HepG2 (cell line): ENCODE measurements around the gene SEMA4F. TPM values are rescaled to one million over a fixed set of nuclear protein-coding genes. Genes with fewer than 3 reads are reported as not detected.

Source experiments
- DR1 ChIP-seq: sonication (generic); formaldehyde crosslinking; IDR thresholded peaks from 2 replicates; pipeline ENCODE4 v1.8.0; 2021; ENCODE audit warnings: mild to moderate bottlenecking, missing genetic modification reagents, inconsistent platforms
- EED ChIP-seq: sonication (generic); formaldehyde crosslinking; IDR thresholded peaks from 2 replicates; pipeline ENCODE4 v1.5.0; 2020; ENCODE audit warnings: mild to moderate bottlenecking, missing genetic modification reagents
- ELF3 ChIP-seq: IDR thresholded peaks from 2 replicates; pipeline ENCODE4 v1.6.1; 2016; ENCODE audit warnings: missing genetic modification reagents, missing compliant biosample characterization
- HNRNPLL ChIP-seq: fragments of 200-400 bp; formaldehyde crosslinking; IDR thresholded peaks from 2 replicates; pipeline ENCODE4 v1.6.1; 2017; ENCODE audit warnings: mild to moderate bottlenecking, low read depth, low read length; ENCODE audit not compliant: poor library complexity, severe bottlenecking
- KDM5A ChIP-seq: fragments of 200-600 bp; sonication (generic); IDR thresholded peaks from 2 replicates; pipeline ENCODE4 v1.7.0; 2018; ENCODE audit warnings: antibody characterized with exemption, mild to moderate bottlenecking, low read length, borderline replicate concordance
- MBNL3 ChIP-seq: fragments of 250-450 bp; sonication (Bioruptor Pico); conservative IDR thresholded peaks from 2 replicates; pipeline ENCODE4 v1.8.0; 2022; ENCODE audit warnings: mild to moderate bottlenecking, inconsistent platforms
- NFE2L1 ChIP-seq: sonication (generic); formaldehyde crosslinking; IDR thresholded peaks from 2 replicates; pipeline ENCODE4 v1.4.0; 2020; ENCODE audit warnings: missing genetic modification reagents, mild to moderate bottlenecking, borderline replicate concordance
- NFYB ChIP-seq: sonication (generic); formaldehyde crosslinking; IDR thresholded peaks from 2 replicates; pipeline ENCODE4 v1.4.0; 2020; ENCODE audit warnings: missing genetic modification reagents
- TMF1 ChIP-seq: sonication (generic); formaldehyde crosslinking; IDR thresholded peaks from 2 replicates; pipeline ENCODE4 v1.8.1; 2022; ENCODE audit warnings: low read depth, missing genetic modification reagents
- ZBED4 ChIP-seq: sonication (generic); formaldehyde crosslinking; IDR thresholded peaks from 2 replicates; pipeline ENCODE4 v1.4.0; 2020; ENCODE audit warnings: missing genetic modification reagents, borderline replicate concordance
- ZBTB38 ChIP-seq: sonication (generic); formaldehyde crosslinking; IDR thresholded peaks from 2 replicates; pipeline ENCODE4 v1.5.1; 2020; ENCODE audit warnings: mild to moderate bottlenecking, missing genetic modification reagents
- ZMYM4 ChIP-seq: sonication (generic); formaldehyde crosslinking; IDR thresholded peaks from 2 replicates; pipeline ENCODE4 v1.8.1; 2023; ENCODE audit warnings: mild to moderate bottlenecking, missing genetic modification reagents
- ZNF639 ChIP-seq: conservative IDR thresholded peaks from 2 replicates; pipeline ENCODE4 v1.6.1; 2018; ENCODE audit warnings: missing genetic modification reagents
- polyA plus RNA-seq, 8 experiments: library from polyadenylated mRNA; depleted of rRNA in 3 of 8; stranded (reverse) in 7 of 8; unstranded in 1 of 8; fragments of >200 nt; fragmentation: Illumina TruSeq in 4 of 8; extraction: Trizol in 4 of 8; gene quantifications; 2 replicates each; pipeline versions ENCODE4 v1.2.1 to v1.2.3, GENCODE V29; 2011 to 2016; ENCODE audit warnings: low read depth in 4 of 8, missing spikeins in 1 of 8, mixed read lengths in 1 of 8; ENCODE audit not compliant: insufficient read depth in 1 of 8
- total RNA-seq, 5 experiments: library from RNA; depleted of rRNA; stranded (reverse); fragments of >200 nt; fragmentation: Illumina TruSeq; extraction: Trizol; gene quantifications; 2 replicates each; pipeline ENCODE4 v1.2.3, GENCODE V29; 2016; ENCODE audit warnings: low read depth in 1 of 5
- TF ChIP-seq, protein P1 (sequence below): sonication (generic); formaldehyde crosslinking; IDR thresholded peaks from 2 replicates; pipeline ENCODE4 v1.5.1; 2020; ENCODE audit warnings: missing genetic modification reagents, mild to moderate bottlenecking, borderline replicate concordance
- TF ChIP-seq, protein P2 (sequence below): sonication (generic); formaldehyde crosslinking; IDR thresholded peaks from 2 replicates; pipeline ENCODE4 v1.4.0; 2020; ENCODE audit warnings: missing genetic modification reagents, low read depth, mild to moderate bottlenecking, borderline replicate concordance
- TF ChIP-seq, protein P3 (sequence below): sonication (generic); formaldehyde crosslinking; IDR thresholded peaks from 2 replicates; pipeline ENCODE4; 2020; ENCODE audit warnings: missing genetic modification reagents, mild to moderate bottlenecking, borderline replicate concordance

The SEMA4F gene
- total and polyA plus RNA-seq, 2 of the 13 experiments (the other 11 are each of a cell fraction or from before 2014, with no cell fraction given): 7.1 to 10.3 TPM

GRCh38 chr2:74715081-74715791 is 61.2 kb downstream of the SEMA4F start (continued):
- TF ChIP-seq TMF1 (CRISPR knock-in tag) (peak; percentile 52; the same call in 1 of the 2 replicates), ZBED4 (no peak; the same call in none of the 2 replicates), ZMYM4 (peak; percentile 83), ZNF639 (CRISPR knock-in tag) (no peak; the same call in 1 of the 2 replicates), DR1 (CRISPR knock-in tag) (no peak; the same call in 1 of the 2 replicates), NFE2L1 (CRISPR knock-in tag) (no peak), ELF3 (CRISPR knock-in tag) (no peak; the same call in 1 of the 2 replicates), EED (peak; percentile 74; the same call in 1 of the 2 replicates), NFYB (0 out of 2 replicates have a peak, but pooled peaks have one; percentile 30), KDM5A (no peak; the same call in 1 of the 2 replicates), HNRNPLL (peak; percentile 98), MBNL3 (CRISPR knock-in tag) (no peak), ZBTB38 (CRISPR knock-in tag) (peak; percentile 44; the same call in 1 of the 2 replicates)
- TF ChIP-seq, protein P1, sequence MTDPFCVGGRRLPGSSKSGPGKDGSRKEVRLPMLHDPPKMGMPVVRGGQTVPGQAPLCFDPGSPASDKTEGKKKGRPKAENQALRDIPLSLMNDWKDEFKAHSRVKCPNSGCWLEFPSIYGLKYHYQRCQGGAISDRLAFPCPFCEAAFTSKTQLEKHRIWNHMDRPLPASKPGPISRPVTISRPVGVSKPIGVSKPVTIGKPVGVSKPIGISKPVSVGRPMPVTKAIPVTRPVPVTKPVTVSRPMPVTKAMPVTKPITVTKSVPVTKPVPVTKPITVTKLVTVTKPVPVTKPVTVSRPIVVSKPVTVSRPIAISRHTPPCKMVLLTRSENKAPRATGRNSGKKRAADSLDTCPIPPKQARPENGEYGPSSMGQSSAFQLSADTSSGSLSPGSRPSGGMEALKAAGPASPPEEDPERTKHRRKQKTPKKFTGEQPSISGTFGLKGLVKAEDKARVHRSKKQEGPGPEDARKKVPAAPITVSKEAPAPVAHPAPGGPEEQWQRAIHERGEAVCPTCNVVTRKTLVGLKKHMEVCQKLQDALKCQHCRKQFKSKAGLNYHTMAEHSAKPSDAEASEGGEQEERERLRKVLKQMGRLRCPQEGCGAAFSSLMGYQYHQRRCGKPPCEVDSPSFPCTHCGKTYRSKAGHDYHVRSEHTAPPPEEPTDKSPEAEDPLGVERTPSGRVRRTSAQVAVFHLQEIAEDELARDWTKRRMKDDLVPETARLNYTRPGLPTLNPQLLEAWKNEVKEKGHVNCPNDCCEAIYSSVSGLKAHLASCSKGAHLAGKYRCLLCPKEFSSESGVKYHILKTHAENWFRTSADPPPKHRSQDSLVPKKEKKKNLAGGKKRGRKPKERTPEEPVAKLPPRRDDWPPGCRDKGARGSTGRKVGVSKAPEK (CRISPR knock-in tag): no peak
- TF ChIP-seq, protein P2, sequence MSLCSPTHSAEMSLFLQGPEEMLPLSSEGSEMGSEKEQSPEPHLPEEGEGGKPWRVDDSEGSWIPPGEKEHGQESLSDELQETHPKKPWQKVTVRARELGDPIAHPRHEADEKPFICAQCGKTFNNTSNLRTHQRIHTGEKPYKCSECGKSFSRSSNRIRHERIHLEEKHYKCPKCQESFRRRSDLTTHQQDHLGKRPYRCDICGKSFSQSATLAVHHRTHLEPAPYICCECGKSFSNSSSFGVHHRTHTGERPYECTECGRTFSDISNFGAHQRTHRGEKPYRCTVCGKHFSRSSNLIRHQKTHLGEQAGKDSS (CRISPR knock-in tag): peak; percentile 83; the same call in 1 of the 2 replicates
- TF ChIP-seq, protein P3, sequence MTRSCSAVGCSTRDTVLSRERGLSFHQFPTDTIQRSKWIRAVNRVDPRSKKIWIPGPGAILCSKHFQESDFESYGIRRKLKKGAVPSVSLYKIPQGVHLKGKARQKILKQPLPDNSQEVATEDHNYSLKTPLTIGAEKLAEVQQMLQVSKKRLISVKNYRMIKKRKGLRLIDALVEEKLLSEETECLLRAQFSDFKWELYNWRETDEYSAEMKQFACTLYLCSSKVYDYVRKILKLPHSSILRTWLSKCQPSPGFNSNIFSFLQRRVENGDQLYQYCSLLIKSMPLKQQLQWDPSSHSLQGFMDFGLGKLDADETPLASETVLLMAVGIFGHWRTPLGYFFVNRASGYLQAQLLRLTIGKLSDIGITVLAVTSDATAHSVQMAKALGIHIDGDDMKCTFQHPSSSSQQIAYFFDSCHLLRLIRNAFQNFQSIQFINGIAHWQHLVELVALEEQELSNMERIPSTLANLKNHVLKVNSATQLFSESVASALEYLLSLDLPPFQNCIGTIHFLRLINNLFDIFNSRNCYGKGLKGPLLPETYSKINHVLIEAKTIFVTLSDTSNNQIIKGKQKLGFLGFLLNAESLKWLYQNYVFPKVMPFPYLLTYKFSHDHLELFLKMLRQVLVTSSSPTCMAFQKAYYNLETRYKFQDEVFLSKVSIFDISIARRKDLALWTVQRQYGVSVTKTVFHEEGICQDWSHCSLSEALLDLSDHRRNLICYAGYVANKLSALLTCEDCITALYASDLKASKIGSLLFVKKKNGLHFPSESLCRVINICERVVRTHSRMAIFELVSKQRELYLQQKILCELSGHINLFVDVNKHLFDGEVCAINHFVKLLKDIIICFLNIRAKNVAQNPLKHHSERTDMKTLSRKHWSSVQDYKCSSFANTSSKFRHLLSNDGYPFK: no peak; the same call in 1 of the 2 replicates
